MM.1S (cell line): ENCODE results near the gene FAM199X.

ENCODE experiments used
- CTCF ChIP-seq: fragments of 300-600 bp; sonication (generic); IDR thresholded peaks from 2 replicates; pipeline ENCODE4 v1.5.1; 2016; ENCODE audit warnings: antibody characterized with exemption, low read length, mixed read lengths
- EZH2phosphoT487 ChIP-seq: fragments of 300-600 bp; sonication (generic); IDR thresholded peaks from 2 replicates; pipeline ENCODE4 v1.6.1; 2018; ENCODE audit warnings: antibody characterized with exemption, low read length

- TF ChIP-seq CTCF (no peak), EZH2phosphoT487 (no peak)
Observed at GRCh38 chrX:104187931-104188330, 21.7 kb downstream of the FAM199X start.
